ENCODE measurements around the gene CD47. TPM values are rescaled to one million over a fixed set of nuclear protein-coding genes. Genes with fewer than 3 reads are reported as not detected.

Gene CD47
- total RNA-seq, 1 donor from 2014 or later = 54.5 TPM

GRCh38 chr3:108035751-108036150, 55.1 kb downstream of the CD47 start:
- H3K27me3 ChIP-seq (ENCODE audit: control insufficient read depth, insufficient read depth, low read length) = no peaks in the 10 kb centered on the region
- no peak overlapping the region for H3K4me3 ChIP-seq (ENCODE audit: low read depth, low read length)
- H3K36me3 ChIP-seq (ENCODE audit: control insufficient read depth, insufficient read depth, low read length) = no peaks in the 10 kb centered on the region
- no peak for DNase-seq (ENCODE audit: low read depth)
- no peak for TF ChIP-seq CTCF (IDR thresholded peaks at IDR 0.05; ENCODE audit: insufficient read depth, low read length, poor library complexity, severe bottlenecking)

- H3K27me3 ChIP-seq (ENCODE audit: control insufficient read depth, insufficient read depth, low read length) = no peaks in the 10 kb centered on the region
- H3K36me3 ChIP-seq (ENCODE audit: control insufficient read depth, insufficient read depth, low read length) = no peaks in the 10 kb centered on the region
- DNase-seq (ENCODE audit: low read depth) = no peak
- TF ChIP-seq CTCF (IDR thresholded peaks at IDR 0.05; ENCODE audit: insufficient read depth, low read length, poor library complexity, severe bottlenecking) = no peak
- H3K4me3 ChIP-seq (ENCODE audit: low read depth, low read length) = no peak overlapping the region
Measured at GRCh38 chr3:108031895-108032294, 58.9 kb downstream of the CD47 start.

GRCh38 chr3:108030960-108031359, 59.9 kb downstream of the CD47 start:
- H3K36me3 ChIP-seq (ENCODE audit: control insufficient read depth, insufficient read depth, low read length) = no peaks in the 10 kb centered on the region
- H3K27me3 ChIP-seq (ENCODE audit: control insufficient read depth, insufficient read depth, low read length) = no peaks in the 10 kb centered on the region
- DNase-seq (ENCODE audit: low read depth) = no peak
- H3K4me3 ChIP-seq (ENCODE audit: low read depth, low read length) = no peak overlapping the region
- TF ChIP-seq CTCF (IDR thresholded peaks at IDR 0.05; ENCODE audit: insufficient read depth, low read length, poor library complexity, severe bottlenecking) = no peak

GRCh38 chr3:108029466-108029865, 61.4 kb downstream of the CD47 start:
- no peak overlapping the region for H3K4me3 ChIP-seq (ENCODE audit: low read depth, low read length)
- TF ChIP-seq CTCF (IDR thresholded peaks at IDR 0.05; ENCODE audit: insufficient read depth, low read length, poor library complexity, severe bottlenecking) = no peak
- no peaks in the 10 kb centered on the region for H3K27me3 ChIP-seq (ENCODE audit: control insufficient read depth, insufficient read depth, low read length)
- H3K36me3 ChIP-seq (ENCODE audit: control insufficient read depth, insufficient read depth, low read length) = no peaks in the 10 kb centered on the region
- DNase-seq (ENCODE audit: low read depth) = no peak

- no peak for DNase-seq (ENCODE audit: low read depth)
- Histone ChIP-seq H3K27me3 (ENCODE audit: control insufficient read depth, insufficient read depth, low read length) (no peaks in the 10 kb centered on the region), H3K4me3 (ENCODE audit: low read depth, low read length) (no peak overlapping the region), H3K36me3 (ENCODE audit: control insufficient read depth, insufficient read depth, low read length) (no peaks in the 10 kb centered on the region)
- no peak for TF ChIP-seq CTCF (IDR thresholded peaks at IDR 0.05; ENCODE audit: insufficient read depth, low read length, poor library complexity, severe bottlenecking)
Measured at GRCh38 chr3:108028896-108029295, 61.9 kb downstream of the CD47 start.

- no peak for DNase-seq (ENCODE audit: low read depth)
- no peaks in the 10 kb centered on the region for H3K36me3 ChIP-seq (ENCODE audit: control insufficient read depth, insufficient read depth, low read length)
- H3K4me3 ChIP-seq (ENCODE audit: low read depth, low read length) = no peak overlapping the region
- no peak for TF ChIP-seq CTCF (IDR thresholded peaks at IDR 0.05; ENCODE audit: insufficient read depth, low read length, poor library complexity, severe bottlenecking)
- no peaks in the 10 kb centered on the region for H3K27me3 ChIP-seq (ENCODE audit: control insufficient read depth, insufficient read depth, low read length)
Measured at GRCh38 chr3:108025177-108025576, 65.7 kb downstream of the CD47 start.

All from kidney epithelial cell (primary cell).